ENCODE data around the gene TMEM62. TPM values are rescaled to one million over a fixed set of nuclear protein-coding genes. Genes with fewer than 3 reads are reported as not detected.

The TMEM62 gene
- total RNA-seq, 1 donor from 2014 or later = 23.6 TPM

- Histone ChIP-seq H3K36me3 (ENCODE audit: control insufficient read depth, insufficient read depth, low read length) (no peaks in the 10 kb centered on the region), H3K27me3 (ENCODE audit: control insufficient read depth, insufficient read depth, low read length) (peaks cover 21% of the 10 kb centered on the region), H3K4me3 (ENCODE audit: low read depth, low read length) (no peak overlapping the region)
- DNase-seq (ENCODE audit: low read depth) = no peak
- TF ChIP-seq CTCF (IDR thresholded peaks at IDR 0.05; ENCODE audit: insufficient read depth, low read length, poor library complexity, severe bottlenecking) = peak; percentile 78
Measured at GRCh38 chr15:43204016-43204901, 70.9 kb downstream of the TMEM62 start.

- Histone ChIP-seq H3K4me3 (ENCODE audit: low read depth, low read length) (no peak overlapping the region), H3K36me3 (ENCODE audit: control insufficient read depth, insufficient read depth, low read length) (no peaks in the 10 kb centered on the region), H3K27me3 (ENCODE audit: control insufficient read depth, insufficient read depth, low read length) (peaks cover 33% of the 10 kb centered on the region)
- no peak for TF ChIP-seq CTCF (IDR thresholded peaks at IDR 0.05; ENCODE audit: insufficient read depth, low read length, poor library complexity, severe bottlenecking)
- no peak for DNase-seq (ENCODE audit: low read depth)
Measured at GRCh38 chr15:43206054-43206453, 72.7 kb downstream of the TMEM62 start.

- no peak for DNase-seq (ENCODE audit: low read depth)
- Histone ChIP-seq H3K36me3 (ENCODE audit: control insufficient read depth, insufficient read depth, low read length) (no peaks in the 10 kb centered on the region), H3K27me3 (ENCODE audit: control insufficient read depth, insufficient read depth, low read length) (peaks cover 33% of the 10 kb centered on the region), H3K4me3 (ENCODE audit: low read depth, low read length) (no peak overlapping the region)
- no peak for TF ChIP-seq CTCF (IDR thresholded peaks at IDR 0.05; ENCODE audit: insufficient read depth, low read length, poor library complexity, severe bottlenecking)
Measured at GRCh38 chr15:43207024-43207423, 73.6 kb downstream of the TMEM62 start.

GRCh38 chr15:43208052-43209002, 74.9 kb downstream of the TMEM62 start:
- no peak for DNase-seq (ENCODE audit: low read depth)
- Histone ChIP-seq H3K27me3 (ENCODE audit: control insufficient read depth, insufficient read depth, low read length) (peaks cover 33% of the 10 kb centered on the region), H3K4me3 (ENCODE audit: low read depth, low read length) (no peak overlapping the region), H3K36me3 (ENCODE audit: control insufficient read depth, insufficient read depth, low read length) (no peaks in the 10 kb centered on the region)
- TF ChIP-seq CTCF (IDR thresholded peaks at IDR 0.05; ENCODE audit: insufficient read depth, low read length, poor library complexity, severe bottlenecking) = no peak

- H3K27me3 ChIP-seq (ENCODE audit: control insufficient read depth, insufficient read depth, low read length) = peaks cover 33% of the 10 kb centered on the region
- no peak for DNase-seq (ENCODE audit: low read depth)
- no peak overlapping the region for H3K4me3 ChIP-seq (ENCODE audit: low read depth, low read length)
- H3K36me3 ChIP-seq (ENCODE audit: control insufficient read depth, insufficient read depth, low read length) = no peaks in the 10 kb centered on the region
- TF ChIP-seq CTCF (IDR thresholded peaks at IDR 0.05; ENCODE audit: insufficient read depth, low read length, poor library complexity, severe bottlenecking) = no peak
Measured at GRCh38 chr15:43209059-43209824, 75.9 kb downstream of the TMEM62 start.

Data from kidney epithelial cell (primary cell).